Measurements from ENCODE around the gene SIK3. TPM values are rescaled to one million over a fixed set of nuclear protein-coding genes. Genes with fewer than 3 reads are reported as not detected.

SIK3 gene
- total and polyA plus RNA-seq, 2 donors (not counting 3 experiments of a cell fraction or from before 2014, with no cell fraction given) = 10.3 to 21.3 TPM

GRCh38 chr11:117075186-117075585, 23.0 kb downstream of the SIK3 start:
- Histone ChIP-seq H3K27me3 (ENCODE audit: control insufficient read depth in 2 of 2, insufficient read depth in 2 of 2, low read length in 2 of 2) (no peaks in the 10 kb centered on the region), H4K20me1 (replicated peaks; ENCODE audit: control insufficient read depth, extremely low read depth, insufficient read depth, low read length) (peaks cover 6% of the 10 kb centered on the region), H3K4me3 (replicated peaks in 1 of 3; ENCODE audit: insufficient read depth in 1 of 3, low read depth in 1 of 3, low read length in 3 of 3) (no peak overlapping the region), H3K4me2 (ENCODE audit: insufficient read depth, low read length) (no peak overlapping the region), H3K9ac (replicated peaks; ENCODE audit: extremely low read depth, insufficient read depth, low read length) (no peak overlapping the region), H3K4me1 (ENCODE audit: control insufficient read depth, extremely low read depth, insufficient read depth, low read length) (peaks cover 22% of the 10 kb centered on the region), H3K9me3 (replicated peaks; ENCODE audit: control insufficient read depth, insufficient read depth, low read length) (no peaks in the 10 kb centered on the region), H3K79me2 (ENCODE audit: control insufficient read depth, insufficient read depth, low read length) (peaks cover 5% of the 10 kb centered on the region), H3K9me1 (replicated peaks; ENCODE audit: control insufficient read depth, extremely low read depth, insufficient read depth, low read length) (no peaks in the 10 kb centered on the region), H3K36me3 (ENCODE audit: control insufficient read depth in 2 of 2, extremely low read depth in 1 of 2, insufficient read depth in 2 of 2, low read length in 2 of 2) (no peaks in the 10 kb centered on the region), H2AFZ (ENCODE audit: low read depth, low read length) (no peak overlapping the region), H3K27ac (ENCODE audit: insufficient read depth, low read depth, low read length) (no peak overlapping the region)
- POLR2A ChIA-PET = no interaction called here
- no peak for DNase-seq (ENCODE audit: low read depth, low spot score)
- intact Hi-C loops (cut with micrococcal nuclease) (no loop called here), dilution Hi-C loops (cut with MboI; ENCODE audit: extremely low pct_ligation_motif_present, low sequenced_read_pairs) (no loop called here)
- no peak for FAIRE-seq
- CTCF ChIA-PET = interaction anchor here (0.6 kb wide), 1 partner anchor 52 kb away, joined by 3 read pairs; no protein-coding TSS in a partner anchor
- TF ChIP-seq MYC (IDR thresholded peaks at IDR 0.05; ENCODE audit: low read depth, low read length) (no peak), GATA2 (IDR thresholded peaks at IDR 0.05; ENCODE audit: insufficient read depth, insufficient read length, low read depth, low read length) (no peak), POLR2A (IDR thresholded peaks at IDR 0.05; ENCODE audit: low read depth, low read length) (no peak), CTCF (IDR thresholded peaks at IDR 0.05; ENCODE audit: extremely low read depth in 1 of 2, insufficient read depth in 1 of 2, low read depth in 1 of 2, low read length in 2 of 2) (no peak), FOS (IDR thresholded peaks at IDR 0.05; ENCODE audit: borderline replicate concordance, insufficient read depth, low read length) (no peak)
- no TSS peak for BruUV-seq (replicated peaks)

DNA sequence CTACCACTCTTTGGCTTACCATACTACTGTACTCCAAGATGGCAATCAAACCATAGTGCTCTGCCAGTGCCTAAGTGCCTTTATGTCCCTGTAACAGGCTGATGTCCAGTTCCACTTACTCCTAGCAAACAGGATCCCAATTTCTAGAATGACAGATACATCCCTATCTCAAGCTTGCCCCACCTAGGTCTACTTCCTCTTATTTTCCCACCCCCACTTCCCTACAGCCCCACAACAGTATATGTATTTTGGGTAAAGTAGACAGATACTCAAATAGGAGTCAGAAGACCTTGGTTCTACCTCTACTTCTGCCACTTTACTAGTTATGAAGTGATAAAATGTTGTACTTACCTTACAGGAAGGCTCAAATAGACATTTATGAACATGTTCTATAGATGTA, 24.1 kb downstream of the SIK3 start:
- no peaks in the 10 kb centered on the region for H3K9me1 ChIP-seq (replicated peaks; ENCODE audit: control insufficient read depth, extremely low read depth, insufficient read depth, low read length)
- no peak overlapping the region for H3K4me2 ChIP-seq (ENCODE audit: insufficient read depth, low read length)
- H3K27me3 ChIP-seq (ENCODE audit: control insufficient read depth in 2 of 2, insufficient read depth in 2 of 2, low read length in 2 of 2) = no peaks in the 10 kb centered on the region
- intact Hi-C loops (cut with micrococcal nuclease) = no loop called here
- H4K20me1 ChIP-seq (replicated peaks; ENCODE audit: control insufficient read depth, extremely low read depth, insufficient read depth, low read length) = peaks cover 2% of the 10 kb centered on the region
- H3K27ac ChIP-seq (ENCODE audit: insufficient read depth, low read depth, low read length) = no peak overlapping the region
- no peak overlapping the region for H3K4me3 ChIP-seq (replicated peaks in 1 of 3; ENCODE audit: insufficient read depth in 1 of 3, low read depth in 1 of 3, low read length in 3 of 3)
- ChIA-PET POLR2A (no interaction called here), CTCF (interaction anchor here (0.7 to 1.4 kb wide), 4 partner anchors 14 to 283 kb away, joined by 3 to 4 read pairs (median 4); partner anchors contain the start of gene APOA5)
- FAIRE-seq = no peak
- no peak overlapping the region for H3K9ac ChIP-seq (replicated peaks; ENCODE audit: extremely low read depth, insufficient read depth, low read length)
- H3K36me3 ChIP-seq (ENCODE audit: control insufficient read depth in 2 of 2, extremely low read depth in 1 of 2, insufficient read depth in 2 of 2, low read length in 2 of 2) = no peaks in the 10 kb centered on the region
- BruUV-seq (replicated peaks) = no TSS peak
- TF ChIP-seq FOS (IDR thresholded peaks at IDR 0.05; ENCODE audit: borderline replicate concordance, insufficient read depth, low read length) = no peak
- TF ChIP-seq GATA2 (IDR thresholded peaks at IDR 0.05; ENCODE audit: insufficient read depth, insufficient read length, low read depth, low read length) = no peak
- no peak for TF ChIP-seq EZH2 (IDR thresholded peaks at IDR 0.05; ENCODE audit: borderline replicate concordance, low read depth, low read length, severe bottlenecking)
- no peak for TF ChIP-seq CTCF (IDR thresholded peaks at IDR 0.05; ENCODE audit: extremely low read depth in 1 of 2, insufficient read depth in 1 of 2, low read depth in 1 of 2, low read length in 2 of 2)
- no peak for TF ChIP-seq JUN (IDR thresholded peaks at IDR 0.05; ENCODE audit: borderline replicate concordance, insufficient read depth, insufficient read length, low read depth)
- TF ChIP-seq MYC (IDR thresholded peaks at IDR 0.05; ENCODE audit: low read depth, low read length) = no peak
- TF ChIP-seq, protein P1, sequence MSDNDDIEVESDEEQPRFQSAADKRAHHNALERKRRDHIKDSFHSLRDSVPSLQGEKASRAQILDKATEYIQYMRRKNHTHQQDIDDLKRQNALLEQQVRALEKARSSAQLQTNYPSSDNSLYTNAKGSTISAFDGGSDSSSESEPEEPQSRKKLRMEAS (IDR thresholded peaks at IDR 0.05; ENCODE audit: insufficient read depth, insufficient read length) = no peak
- no peak for TF ChIP-seq POLR2AphosphoS5 (IDR thresholded peaks at IDR 0.05; ENCODE audit: insufficient read depth, low read depth, low read length)
- TF ChIP-seq POLR2A (IDR thresholded peaks at IDR 0.05; ENCODE audit: low read depth, low read length) = no peak
- dilution Hi-C loops (cut with MboI; ENCODE audit: extremely low pct_ligation_motif_present, low sequenced_read_pairs) = no loop called here
- H3K9me3 ChIP-seq (replicated peaks; ENCODE audit: control insufficient read depth, insufficient read depth, low read length) = no peaks in the 10 kb centered on the region
- peaks cover under 1% of the 10 kb centered on the region for H3K79me2 ChIP-seq (ENCODE audit: control insufficient read depth, insufficient read depth, low read length)
- peaks cover 31% of the 10 kb centered on the region for H3K4me1 ChIP-seq (ENCODE audit: control insufficient read depth, extremely low read depth, insufficient read depth, low read length)
- no peak for DNase-seq (ENCODE audit: low read depth, low spot score)
- no peak overlapping the region for H2AFZ ChIP-seq (ENCODE audit: low read depth, low read length)

All from endothelial cell of umbilical vein (primary cell).